Hepatocyte (in vitro differentiated cells): ENCODE data around the gene GRM1. TPM values are rescaled to one million over a fixed set of nuclear protein-coding genes. Genes with fewer than 3 reads are reported as not detected.

ENCODE experiments used
- DNase-seq: peaks from one replicate; pipeline ENCODE4 v3.0.0-alpha.2; 2016; ENCODE audit warnings: low spot score
- H2AFZ ChIP-seq: fragments of 200-600 bp; sonication (generic); 2 replicates; pipeline ENCODE4 v1.6.0; 2016; ENCODE audit warnings: antibody characterized with exemption, mild to moderate bottlenecking
- H3K27ac ChIP-seq: fragments of 200-600 bp; sonication (generic); 2 replicates; pipeline ENCODE4 v1.5.1; 2016; ENCODE audit warnings: mild to moderate bottlenecking
- H3K27me3 ChIP-seq: fragments of 200-600 bp; sonication (generic); 2 replicates; pipeline ENCODE4 v1.6.1; 2016
- H3K36me3 ChIP-seq: fragments of 200-600 bp; sonication (generic); replicated peaks from 2 replicates; pipeline ENCODE4 v1.5.1; 2016; ENCODE audit warnings: low read depth; ENCODE audit not compliant: insufficient read depth
- H3K4me1 ChIP-seq: fragments of 200-600 bp; sonication (generic); 2 replicates; pipeline ENCODE4 v1.5.1; 2016; ENCODE audit warnings: mild to moderate bottlenecking, moderate library complexity; ENCODE audit not compliant: insufficient read depth
- H3K4me2 ChIP-seq: fragments of 200-600 bp; sonication (generic); 2 replicates; pipeline ENCODE4 v1.6.0; 2016
- H3K4me3 ChIP-seq: fragments of 200-600 bp; sonication (generic); 2 replicates; pipeline ENCODE4 v1.5.1; 2016; ENCODE audit warnings: mild to moderate bottlenecking
- H3K79me2 ChIP-seq: fragments of 200-600 bp; sonication (generic); 2 replicates; pipeline ENCODE4 v1.6.0; 2017; ENCODE audit warnings: mild to moderate bottlenecking
- H3K9me2 ChIP-seq: fragments of 200-600 bp; sonication (generic); replicated peaks from 2 replicates; pipeline ENCODE4 v1.6.0; 2017; ENCODE audit warnings: mild to moderate bottlenecking; ENCODE audit not compliant: insufficient read depth
- H3K9me3 ChIP-seq: fragments of 200-600 bp; sonication (generic); 2 replicates; pipeline ENCODE4 v1.5.1; 2016; ENCODE audit warnings: low read depth, mild to moderate bottlenecking
- H4K20me1 ChIP-seq: fragments of 200-600 bp; sonication (generic); 2 replicates; pipeline ENCODE4 v1.6.0; 2016; ENCODE audit warnings: mild to moderate bottlenecking; ENCODE audit not compliant: insufficient read depth, poor library complexity, severe bottlenecking
- CTCF ChIP-seq: fragments of 200-600 bp; sonication (generic); IDR thresholded peaks from 2 replicates; pipeline ENCODE4 v1.5.1; 2016; ENCODE audit warnings: antibody characterized with exemption, mild to moderate bottlenecking; ENCODE audit not compliant: poor library complexity
- EZH2 ChIP-seq: fragments of 200-600 bp; sonication (generic); IDR thresholded peaks from 2 replicates; pipeline ENCODE4 v1.6.1; 2016; ENCODE audit warnings: antibody characterized with exemption, mild to moderate bottlenecking, borderline replicate concordance
- EZH2phosphoT487 ChIP-seq: fragments of 200-600 bp; sonication (generic); IDR thresholded peaks from one replicate; pipeline ENCODE4 v1.6.1; 2018; ENCODE audit warnings: antibody characterized with exemption, mild to moderate bottlenecking, low read depth, moderate library complexity; ENCODE audit not compliant: unreplicated experiment, severe bottlenecking
- WGBS: methylation state at CpG from one replicate; pipeline ENCODE4 v1.1.6; 2016; ENCODE audit warnings: low lambda C conversion rate; ENCODE audit errors: missing lambda C conversion rate; 5-methylcytosine and 5-hydroxymethylcytosine counted together
- polyA plus RNA-seq: library from polyadenylated mRNA; unstranded; fragments of >200 nt; fragmentation: Nextera tagmentation; extraction: Ambion mirVana; gene quantifications from 2 replicates; pipeline ENCODE4 v1.2.1, GENCODE V29; 2016
- total RNA-seq: library from RNA; depleted of rRNA; stranded (reverse); fragments of >200 nt; gene quantifications from 2 replicates; pipeline ENCODE4 v1.2.3, GENCODE V29; 2014

Gene GRM1
- total and polyA plus RNA-seq, 2 experiments from 2014 or later, result 0.17 TPM; not detected in 1

GRCh38 chr6:146420255-146420654 lies 391.4 kb downstream of the GRM1 start:
- no peak overlapping the region for H3K4me3 ChIP-seq
- no peaks in the 10 kb centered on the region for H4K20me1 ChIP-seq
- H2AFZ ChIP-seq, result no peak overlapping the region
- no peaks in the 10 kb centered on the region for H3K27me3 ChIP-seq
- 74% methylated on average over 3 of the region's 3 CpGs for WGBS
- no peak overlapping the region for H3K4me2 ChIP-seq
- H3K36me3 ChIP-seq, result no peaks in the 10 kb centered on the region
- H3K4me1 ChIP-seq, result no peaks in the 10 kb centered on the region
- H3K9me3 ChIP-seq, result no peaks in the 10 kb centered on the region
- H3K9me2 ChIP-seq, result no peaks in the 10 kb centered on the region
- TF ChIP-seq CTCF, result no peak
- TF ChIP-seq EZH2phosphoT487, result no peak
- no peak for TF ChIP-seq EZH2
- H3K79me2 ChIP-seq, result no peaks in the 10 kb centered on the region
- no peak overlapping the region for H3K27ac ChIP-seq
- no peak for DNase-seq

- Histone ChIP-seq H3K9me3 (no peaks in the 10 kb centered on the region), H3K27me3 (no peaks in the 10 kb centered on the region), H3K36me3 (no peaks in the 10 kb centered on the region), H4K20me1 (no peaks in the 10 kb centered on the region), H3K4me3 (no peak overlapping the region), H3K27ac (no peak overlapping the region), H3K4me2 (no peak overlapping the region), H2AFZ (no peak overlapping the region), H3K79me2 (no peaks in the 10 kb centered on the region), H3K9me2 (no peaks in the 10 kb centered on the region), H3K4me1 (no peaks in the 10 kb centered on the region)
- no peak for DNase-seq
- WGBS, result 96% methylated on average over 1 of the region's 1 CpG
- TF ChIP-seq CTCF, result no peak
- no peak for TF ChIP-seq EZH2
- no peak for TF ChIP-seq EZH2phosphoT487
These were observed 394.0 kb downstream of the GRM1 start for GRCh38 chr6:146422789-146423375.

- 88% methylated on average over 6 of the region's 6 CpGs for WGBS
- TF ChIP-seq CTCF, result no peak
- TF ChIP-seq EZH2phosphoT487, result no peak
- no peak for TF ChIP-seq EZH2
These were observed 394.6 kb downstream of the GRM1 start for GRCh38 chr6:146423452-146423851.

More at GRCh38 chr6:146423452-146423851, 394.6 kb downstream of the GRM1 start:
- Histone ChIP-seq H3K4me2 (no peak overlapping the region), H3K36me3 (no peaks in the 10 kb centered on the region), H3K9me3 (no peaks in the 10 kb centered on the region), H4K20me1 (no peaks in the 10 kb centered on the region), H3K27ac (no peak overlapping the region), H2AFZ (no peak overlapping the region), H3K4me1 (no peaks in the 10 kb centered on the region), H3K4me3 (no peak overlapping the region), H3K79me2 (no peaks in the 10 kb centered on the region), H3K27me3 (no peaks in the 10 kb centered on the region), H3K9me2 (no peaks in the 10 kb centered on the region)
- DNase-seq, result no peak
